ENCODE measurements around the gene UBASH3B.

The UBASH3B gene

DNA sequence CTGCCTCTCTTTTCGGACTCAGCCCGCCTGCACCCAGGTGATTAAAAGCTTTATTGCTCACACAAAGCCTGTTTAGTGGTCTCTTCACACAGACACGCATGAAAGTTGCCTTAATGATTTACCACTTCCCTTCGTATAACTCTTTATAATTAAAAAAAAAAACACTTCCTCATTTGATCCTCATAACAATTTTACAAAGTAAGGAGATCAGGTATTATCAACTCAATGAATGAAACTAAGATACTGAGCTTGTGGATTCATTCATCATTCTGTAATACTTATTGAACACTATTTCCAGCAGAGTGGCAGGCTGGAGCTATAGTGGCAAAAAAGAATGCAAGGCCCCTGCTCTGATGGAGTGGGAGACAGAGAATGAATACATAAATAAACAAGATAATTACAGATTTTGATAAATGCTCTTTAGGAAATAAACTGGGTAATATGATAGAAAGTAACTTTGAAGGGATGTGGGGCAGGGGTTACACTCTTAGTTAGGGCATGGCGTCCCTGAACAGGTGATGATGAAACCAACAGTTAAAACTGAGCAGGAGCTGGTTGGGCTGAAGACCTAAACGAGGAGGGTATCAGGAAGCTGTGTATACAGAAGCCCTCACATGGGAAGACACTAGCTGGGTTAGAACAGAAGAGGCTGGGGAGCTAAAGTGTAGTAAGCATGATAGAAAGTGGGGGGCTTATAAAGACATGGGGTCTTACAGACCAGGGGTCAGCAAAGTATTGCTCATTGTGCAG, 177.4 kb downstream of the UBASH3B start:
- no peak overlapping the region for H3K4me3 ChIP-seq (ENCODE audit: low read depth, low read length)
- DNase-seq (ENCODE audit: low read depth) = no peak
- TF ChIP-seq CTCF (IDR thresholded peaks at IDR 0.05; ENCODE audit: low read depth, low read length) (no peak), MYC (IDR thresholded peaks at IDR 0.05; ENCODE audit: low read depth, low read length) (no peak)

DNA sequence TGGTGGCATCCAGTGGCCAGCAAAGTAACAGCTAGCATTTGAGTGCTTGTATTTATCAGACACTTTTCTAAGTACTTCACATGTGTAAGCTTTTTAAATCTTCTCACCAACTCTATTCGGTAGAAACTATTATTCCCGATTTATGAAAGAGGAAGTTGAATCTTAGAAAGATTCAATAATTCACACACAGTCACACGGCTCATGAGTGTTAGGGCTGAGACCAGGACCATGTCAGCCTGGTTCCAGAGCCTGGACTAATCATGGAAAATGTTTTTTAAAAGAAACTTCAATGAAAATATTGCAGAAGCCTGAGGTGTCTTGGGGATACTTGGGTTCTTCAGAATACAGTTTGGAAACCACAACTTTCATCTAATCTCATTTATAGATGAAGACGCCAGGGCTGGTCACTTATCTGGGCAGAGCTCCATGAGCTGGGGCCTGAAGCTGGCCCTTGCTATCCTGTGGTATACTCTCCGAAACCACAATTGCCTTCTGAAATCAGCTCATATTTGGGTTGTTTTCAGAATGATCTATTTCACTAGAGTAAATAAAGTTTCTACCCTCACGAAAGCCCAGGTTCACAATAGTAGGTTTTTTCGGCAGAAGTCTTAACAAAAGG, 178.4 kb downstream of the UBASH3B start:
- TF ChIP-seq CTCF (IDR thresholded peaks at IDR 0.05; ENCODE audit: low read depth, low read length) (no peak), POLR2A (IDR thresholded peaks at IDR 0.05; ENCODE audit: extremely low read depth, insufficient read length) (no peak), MYC (IDR thresholded peaks at IDR 0.05; ENCODE audit: low read depth, low read length) (no peak)
- TF ChIP-seq, protein P1, sequence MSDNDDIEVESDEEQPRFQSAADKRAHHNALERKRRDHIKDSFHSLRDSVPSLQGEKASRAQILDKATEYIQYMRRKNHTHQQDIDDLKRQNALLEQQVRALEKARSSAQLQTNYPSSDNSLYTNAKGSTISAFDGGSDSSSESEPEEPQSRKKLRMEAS (IDR thresholded peaks at IDR 0.05; ENCODE audit: low read depth, low read length) = no peak
- no peak for DNase-seq (ENCODE audit: low read depth)
- H3K4me3 ChIP-seq (ENCODE audit: low read depth, low read length) = no peak overlapping the region

GRCh38 chr11:122836916-122837315, 181.4 kb downstream of the UBASH3B start:
- no peak overlapping the region for H3K4me3 ChIP-seq (ENCODE audit: low read depth, low read length)
- no peak for TF ChIP-seq CTCF (IDR thresholded peaks at IDR 0.05; ENCODE audit: low read depth, low read length)
- no peak for TF ChIP-seq POLR2A (IDR thresholded peaks at IDR 0.05; ENCODE audit: extremely low read depth, insufficient read length)
- TF ChIP-seq, protein P1 (IDR thresholded peaks at IDR 0.05; ENCODE audit: low read depth, low read length) = no peak
- TF ChIP-seq MYC (IDR thresholded peaks at IDR 0.05; ENCODE audit: low read depth, low read length) = no peak
- DNase-seq (ENCODE audit: low read depth) = no peak

- DNase-seq (ENCODE audit: low read depth) = no peak
- H3K4me3 ChIP-seq (ENCODE audit: low read depth, low read length) = no peak overlapping the region
- TF ChIP-seq MYC (IDR thresholded peaks at IDR 0.05; ENCODE audit: low read depth, low read length) (no peak), POLR2A (IDR thresholded peaks at IDR 0.05; ENCODE audit: extremely low read depth, insufficient read length) (no peak), CTCF (IDR thresholded peaks at IDR 0.05; ENCODE audit: low read depth, low read length) (no peak)
- TF ChIP-seq, protein P1 (IDR thresholded peaks at IDR 0.05; ENCODE audit: low read depth, low read length) = no peak
These were observed 182.2 kb downstream of the UBASH3B start for GRCh38 chr11:122837528-122838346.

GRCh38 chr11:122843281-122844141, 188.0 kb downstream of the UBASH3B start:
- no peak overlapping the region for H3K4me3 ChIP-seq (ENCODE audit: low read depth, low read length)
- TF ChIP-seq CTCF (IDR thresholded peaks at IDR 0.05; ENCODE audit: low read depth, low read length) (no peak), POLR2A (IDR thresholded peaks at IDR 0.05; ENCODE audit: extremely low read depth, insufficient read length) (no peak), MYC (IDR thresholded peaks at IDR 0.05; ENCODE audit: low read depth, low read length) (no peak)
- TF ChIP-seq, protein P1 (IDR thresholded peaks at IDR 0.05; ENCODE audit: low read depth, low read length) = no peak
- DNase-seq (ENCODE audit: low read depth) = no peak
